ENCODE data around the gene STARD9.

STARD9 gene

DNA sequence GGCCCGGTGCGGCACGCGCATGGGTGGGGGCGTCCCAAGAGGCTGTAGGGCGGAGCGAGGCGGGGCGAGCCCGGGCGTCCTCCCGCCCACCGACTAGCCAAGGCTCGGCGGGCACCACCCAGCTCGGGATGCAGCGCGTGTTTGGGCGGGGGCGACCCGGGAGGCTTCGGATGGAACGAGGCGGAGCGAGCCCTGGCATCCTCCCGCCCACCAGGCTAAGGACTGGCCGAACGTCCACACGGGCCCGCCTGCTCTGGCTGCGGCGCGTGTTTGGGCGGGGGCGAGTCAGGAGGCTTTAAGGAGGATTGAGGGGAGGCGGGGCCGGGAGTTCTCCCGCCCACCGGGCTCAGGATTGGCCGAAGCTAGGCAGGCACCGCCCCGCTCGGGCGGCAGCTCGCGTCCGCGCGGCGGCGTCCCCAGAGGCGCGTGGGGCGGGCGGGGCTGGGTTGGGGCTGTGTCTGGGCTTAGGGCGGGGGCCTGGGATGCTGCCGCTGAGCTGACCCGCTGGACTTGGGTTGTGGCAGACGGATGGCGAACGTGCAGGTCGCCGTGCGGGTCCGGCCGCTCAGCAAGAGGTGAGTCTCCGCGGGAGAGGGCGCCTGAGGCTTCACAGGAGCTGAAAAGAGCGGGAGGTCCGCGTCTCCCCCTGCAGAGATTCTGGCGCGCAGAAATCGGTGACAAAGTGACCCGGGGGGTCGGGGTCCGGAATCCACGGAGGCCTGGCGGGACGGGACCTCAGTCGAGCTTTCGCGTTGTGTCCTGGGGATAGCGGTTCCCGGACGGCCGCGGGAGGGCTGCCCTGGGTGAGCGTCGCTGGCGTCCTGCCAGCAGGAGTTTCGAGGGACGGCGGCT, at the start of gene STARD9:
Gene STARD9 (plus strand): TSS at position 419 of the 852 bp plus-strand sequence. CDS start 110 bp downstream, at position 529.
- no peaks in the 10 kb centered on the region for H3K36me3 ChIP-seq (ENCODE audit: control insufficient read depth in 2 of 2, insufficient read depth in 2 of 2, low read length in 2 of 2)
- H3K4me1 ChIP-seq (ENCODE audit: control insufficient read depth, insufficient read depth, low read length) = peaks cover 23% of the 10 kb centered on the region
- H3K27ac ChIP-seq (ENCODE audit: low read length) = peak within 1 kb of the TSS; percentile 80
- peak within 1 kb of the TSS; percentile 76 to 85 for H3K9ac ChIP-seq (ENCODE audit: low read length in 2 of 2)
- H3K9me3 ChIP-seq (ENCODE audit: control insufficient read depth in 2 of 2, low read length in 2 of 2) = no peaks in the 10 kb centered on the region
- peak within 1 kb of the TSS; percentile 76 to 92 for H3K4me3 ChIP-seq (ENCODE audit: low read length in 2 of 2)
- H3K27me3 ChIP-seq (ENCODE audit: control insufficient read depth in 1 of 2, insufficient read depth in 2 of 2, low read length in 2 of 2) = no peaks in the 10 kb centered on the region

DNA sequence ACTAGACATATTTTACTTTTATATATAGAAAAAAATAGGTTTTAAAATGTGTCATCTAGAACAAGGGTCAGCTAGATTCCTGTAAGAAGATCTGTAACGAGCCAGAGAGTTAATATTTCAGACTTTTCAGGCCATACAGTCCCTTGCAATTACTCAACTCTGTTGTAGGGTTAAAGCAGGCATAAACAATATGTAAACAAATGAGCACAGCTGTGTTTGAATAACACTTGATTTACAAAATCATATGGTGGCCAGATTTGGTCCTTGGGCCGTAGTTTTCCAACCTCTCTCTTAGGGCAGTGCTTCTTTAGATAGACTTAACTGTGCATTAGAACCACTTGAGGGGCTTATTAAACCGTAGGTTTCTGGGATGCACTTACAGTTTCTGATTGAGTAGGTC, 46.4 kb upstream of the STARD9 start:
- H3K27me3 ChIP-seq (ENCODE audit: control insufficient read depth in 1 of 2, insufficient read depth in 2 of 2, low read length in 2 of 2) = no peaks in the 10 kb centered on the region
- no peaks in the 10 kb centered on the region for H3K9me3 ChIP-seq (ENCODE audit: control insufficient read depth in 2 of 2, low read length in 2 of 2)
- H3K27ac ChIP-seq (ENCODE audit: low read length) = no peak overlapping the region
- H3K4me3 ChIP-seq (ENCODE audit: low read length in 2 of 2) = no peak overlapping the region
- H3K4me1 ChIP-seq (ENCODE audit: control insufficient read depth, insufficient read depth, low read length) = no peaks in the 10 kb centered on the region
- peaks cover 13 to 25% of the 10 kb centered on the region in 2 donors for H3K36me3 ChIP-seq (ENCODE audit: control insufficient read depth in 2 of 2, insufficient read depth in 2 of 2, low read length in 2 of 2)
- no peak overlapping the region for H3K9ac ChIP-seq (ENCODE audit: low read length in 2 of 2)

DNA sequence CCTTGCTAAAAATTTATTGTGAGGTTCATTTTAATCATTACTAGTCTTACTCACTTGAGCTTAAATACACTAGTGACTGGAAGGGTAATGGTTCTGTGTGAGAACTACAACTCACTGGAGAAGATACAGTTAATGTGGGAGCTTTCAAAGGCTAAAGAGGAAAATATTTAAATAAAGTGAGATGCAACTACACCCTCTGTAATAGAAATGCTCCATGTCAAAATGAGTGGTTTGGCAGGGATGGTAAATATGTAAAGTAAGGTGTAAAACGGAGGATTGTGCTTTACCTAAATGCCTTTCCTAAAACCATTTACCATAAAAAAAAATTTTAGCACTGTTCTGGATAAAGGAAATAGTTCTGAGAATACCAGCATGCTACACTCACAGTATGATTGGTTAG, 42.2 kb upstream of the STARD9 start:
- no peak overlapping the region for H3K27ac ChIP-seq (ENCODE audit: low read length)
- no peak overlapping the region for H3K9ac ChIP-seq (ENCODE audit: low read length in 2 of 2)
- H3K27me3 ChIP-seq (ENCODE audit: control insufficient read depth in 1 of 2, insufficient read depth in 2 of 2, low read length in 2 of 2) = no peaks in the 10 kb centered on the region
- peaks cover 13 to 30% of the 10 kb centered on the region in 2 donors for H3K36me3 ChIP-seq (ENCODE audit: control insufficient read depth in 2 of 2, insufficient read depth in 2 of 2, low read length in 2 of 2)
- H3K4me1 ChIP-seq (ENCODE audit: control insufficient read depth, insufficient read depth, low read length) = no peaks in the 10 kb centered on the region
- H3K9me3 ChIP-seq (ENCODE audit: control insufficient read depth in 2 of 2, low read length in 2 of 2) = no peaks in the 10 kb centered on the region
- H3K4me3 ChIP-seq (ENCODE audit: low read length in 2 of 2) = no peak overlapping the region

DNA sequence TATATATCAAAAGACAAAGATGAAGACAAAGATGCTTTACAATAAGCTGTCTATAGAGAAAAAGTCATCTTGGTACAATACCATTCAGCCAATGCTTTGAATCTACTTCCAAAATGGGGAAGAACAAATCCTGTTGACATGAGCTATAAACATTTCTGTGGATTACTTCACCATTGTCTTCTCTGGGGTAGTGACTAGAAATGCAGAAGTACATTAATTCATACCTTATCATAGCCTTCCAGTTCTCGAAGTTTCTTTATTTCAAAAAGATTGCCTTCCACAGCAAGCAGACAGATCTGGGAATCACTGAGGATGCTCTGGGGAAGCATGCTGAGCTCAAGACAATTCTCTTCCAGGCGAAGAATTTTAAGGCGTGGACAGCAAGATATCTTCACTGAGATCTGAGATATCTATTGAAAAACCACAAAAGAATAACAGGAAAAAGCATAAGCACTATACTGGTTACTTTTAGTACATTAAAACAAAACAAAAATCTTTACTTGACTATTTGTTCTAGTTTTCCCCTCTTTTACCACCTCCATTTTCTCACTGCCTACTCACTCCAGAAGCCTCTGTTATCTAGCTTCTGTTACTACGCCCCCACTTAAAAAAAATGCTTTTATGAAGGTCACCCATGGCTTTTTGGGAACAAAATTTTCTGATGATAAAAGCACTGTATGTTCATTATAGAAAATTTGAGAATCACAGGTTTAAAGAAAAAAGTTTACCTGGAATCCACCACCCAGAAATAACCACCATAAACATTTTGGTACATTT, 30.4 kb upstream of the STARD9 start:
- Histone ChIP-seq H3K27ac (ENCODE audit: low read length) (no peak overlapping the region), H3K9ac (ENCODE audit: low read length in 2 of 2) (no peak overlapping the region)

GRCh38 chr15:42547918-42548248, 27.5 kb upstream of the STARD9 start:
- Histone ChIP-seq H3K9ac (ENCODE audit: low read length in 2 of 2) (peak overlapping the region; percentile 98), H3K27me3 (ENCODE audit: control insufficient read depth in 1 of 2, insufficient read depth in 2 of 2, low read length in 2 of 2) (no peaks in the 10 kb centered on the region), H3K4me3 (ENCODE audit: low read length in 2 of 2) (peak overlapping the region; percentile 96 to 97), H3K36me3 (ENCODE audit: control insufficient read depth in 2 of 2, insufficient read depth in 2 of 2, low read length in 2 of 2) (peaks cover 10 to 14% of the 10 kb centered on the region in 2 donors), H3K27ac (ENCODE audit: low read length) (peak overlapping the region; percentile 93), H3K4me1 (ENCODE audit: control insufficient read depth, insufficient read depth, low read length) (peaks cover 19% of the 10 kb centered on the region), H3K9me3 (ENCODE audit: control insufficient read depth in 2 of 2, low read length in 2 of 2) (no peaks in the 10 kb centered on the region)

More for the DNA sequence above, 30.4 kb upstream of the STARD9 start:
- peaks cover 19% of the 10 kb centered on the region for H3K4me1 ChIP-seq (ENCODE audit: control insufficient read depth, insufficient read depth, low read length)
- H3K36me3 ChIP-seq (ENCODE audit: control insufficient read depth in 2 of 2, insufficient read depth in 2 of 2, low read length in 2 of 2) = peaks cover 10 to 14% of the 10 kb centered on the region in 2 donors
- no peaks in the 10 kb centered on the region for H3K27me3 ChIP-seq (ENCODE audit: control insufficient read depth in 1 of 2, insufficient read depth in 2 of 2, low read length in 2 of 2)
- no peaks in the 10 kb centered on the region for H3K9me3 ChIP-seq (ENCODE audit: control insufficient read depth in 2 of 2, low read length in 2 of 2)
- no peak overlapping the region for H3K4me3 ChIP-seq (ENCODE audit: low read length in 2 of 2)

DNA sequence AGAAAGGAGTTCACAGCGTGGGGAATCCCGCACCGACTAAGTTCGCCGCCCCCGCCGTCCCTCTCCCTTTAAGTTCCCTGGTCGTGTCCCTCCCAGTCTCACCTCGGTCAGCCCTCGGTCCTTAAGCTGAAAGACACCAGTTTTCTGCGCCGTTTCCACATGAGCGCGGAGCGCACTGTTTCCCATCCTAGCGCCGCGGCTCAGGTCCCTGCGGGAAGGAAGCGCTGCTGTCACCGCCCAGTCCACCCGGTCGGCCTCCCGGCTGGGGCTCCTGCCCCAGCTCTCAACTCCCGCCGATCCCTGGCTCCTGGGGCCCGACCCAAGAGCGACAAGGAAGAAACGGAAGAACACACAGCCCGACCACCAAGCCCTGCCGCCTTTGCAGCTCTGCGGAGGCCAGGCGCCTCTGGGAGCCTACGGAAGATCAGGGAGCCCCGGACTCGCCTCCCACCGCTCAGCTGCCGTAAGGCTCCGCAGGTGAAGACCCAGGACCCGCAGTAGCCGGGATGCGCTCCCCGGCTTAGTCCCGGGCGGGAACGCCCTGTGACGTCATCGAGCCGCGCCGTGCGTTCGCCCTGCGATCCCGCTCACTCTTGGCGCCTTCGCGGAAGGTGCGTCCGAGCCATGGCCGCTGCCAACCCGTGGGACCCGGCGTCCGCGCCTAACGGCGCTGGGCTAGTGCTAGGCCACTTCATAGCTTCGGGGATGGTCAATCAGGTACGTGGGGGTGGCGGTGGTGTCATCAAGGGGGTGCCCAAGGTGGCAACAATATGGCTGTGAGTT, 27.0 kb upstream of the STARD9 start, which contains the start of the genes HAUS2 and LRRC57:
Gene HAUS2 (plus strand): TSS at position 590 of the 783 bp plus-strand sequence. CDS start 35 bp downstream, at position 625.
Gene LRRC57 (minus strand): TSS at position 545 of the 783 bp plus-strand sequence. CDS start 359 bp downstream, at position 186.
- Histone ChIP-seq H3K9ac (ENCODE audit: low read length in 2 of 2) (peak within 1 kb of the TSS; percentile 98), H3K27me3 (ENCODE audit: control insufficient read depth in 1 of 2, insufficient read depth in 2 of 2, low read length in 2 of 2) (no peaks in the 10 kb centered on the region), H3K9me3 (ENCODE audit: control insufficient read depth in 2 of 2, low read length in 2 of 2) (no peaks in the 10 kb centered on the region), H3K36me3 (ENCODE audit: control insufficient read depth in 2 of 2, insufficient read depth in 2 of 2, low read length in 2 of 2) (peaks cover 9 to 11% of the 10 kb centered on the region in 2 donors), H3K4me1 (ENCODE audit: control insufficient read depth, insufficient read depth, low read length) (peaks cover 19% of the 10 kb centered on the region), H3K27ac (ENCODE audit: low read length) (peak within 1 kb of the TSS; percentile 93), H3K4me3 (ENCODE audit: low read length in 2 of 2) (peak within 1 kb of the TSS; percentile 96 to 97)

DNA sequence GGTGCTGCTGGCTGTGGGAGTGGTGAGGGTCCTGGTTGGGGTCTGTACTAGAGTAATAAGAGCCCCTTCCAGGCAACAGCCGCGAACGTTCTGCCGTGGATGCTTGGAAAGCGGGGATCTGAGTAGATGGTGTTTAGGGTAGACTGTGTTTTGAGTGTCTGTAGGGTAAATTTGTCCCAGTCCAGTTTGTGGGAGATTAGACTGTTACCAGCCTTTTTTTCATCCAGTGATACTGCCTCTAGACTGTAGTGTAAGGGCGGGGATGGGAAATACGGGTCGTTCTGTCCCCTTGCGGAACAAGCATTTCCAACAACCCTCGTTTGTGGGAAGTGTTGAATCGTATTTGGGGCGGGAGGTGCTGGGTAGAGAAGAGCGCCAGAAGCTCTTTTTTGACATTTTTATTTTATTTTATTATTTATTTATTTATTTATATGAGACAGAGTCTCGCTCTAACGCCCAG, 26.3 kb upstream of the STARD9 start:
- Histone ChIP-seq H3K4me1 (ENCODE audit: control insufficient read depth, insufficient read depth, low read length) (peaks cover 19% of the 10 kb centered on the region), H3K36me3 (ENCODE audit: control insufficient read depth in 2 of 2, insufficient read depth in 2 of 2, low read length in 2 of 2) (peaks cover 5% of the 10 kb centered on the region in 2 donors), H3K27ac (ENCODE audit: low read length) (peak overlapping the region; percentile 93), H3K9ac (ENCODE audit: low read length in 2 of 2) (peak overlapping the region; percentile 98), H3K4me3 (ENCODE audit: low read length in 2 of 2) (peak overlapping the region; percentile 96 to 97), H3K9me3 (ENCODE audit: control insufficient read depth in 2 of 2, low read length in 2 of 2) (no peaks in the 10 kb centered on the region), H3K27me3 (ENCODE audit: control insufficient read depth in 1 of 2, insufficient read depth in 2 of 2, low read length in 2 of 2) (no peaks in the 10 kb centered on the region)

DNA sequence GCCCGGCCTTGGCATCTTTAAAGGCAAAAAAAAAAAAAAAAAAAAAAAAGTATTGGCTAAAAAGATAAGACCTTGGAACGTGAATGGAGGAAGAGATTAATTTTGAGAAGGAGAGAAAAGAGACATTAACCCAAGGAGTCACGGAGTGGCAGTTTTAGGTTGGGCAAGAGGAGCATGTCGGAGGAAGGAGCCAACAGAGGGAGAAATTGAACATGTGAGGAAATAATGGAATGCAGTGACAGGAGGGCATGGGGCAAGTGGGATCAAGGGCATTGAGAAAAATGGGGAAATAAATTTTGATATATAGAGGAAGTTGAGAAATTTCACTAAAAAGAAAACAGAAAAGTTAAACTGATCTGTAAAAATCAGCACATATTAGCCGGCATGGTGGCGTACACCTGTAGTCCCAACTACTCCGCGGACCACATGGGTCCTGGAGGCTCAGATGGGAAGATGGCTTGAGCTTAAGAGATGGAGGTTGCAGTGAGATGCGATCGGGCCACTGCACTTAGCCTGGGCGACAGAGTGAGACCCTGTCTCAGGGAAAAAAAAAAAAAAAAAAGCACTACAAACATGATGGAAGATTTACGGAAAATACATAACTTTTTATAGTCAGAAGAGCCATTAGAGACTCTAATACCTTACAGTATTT, 25.5 kb upstream of the STARD9 start:
- Histone ChIP-seq H3K4me1 (ENCODE audit: control insufficient read depth, insufficient read depth, low read length) (peaks cover 19% of the 10 kb centered on the region), H3K9ac (ENCODE audit: low read length in 2 of 2) (no peak overlapping the region), H3K9me3 (ENCODE audit: control insufficient read depth in 2 of 2, low read length in 2 of 2) (no peaks in the 10 kb centered on the region), H3K4me3 (ENCODE audit: low read length in 2 of 2) (peak overlapping the region in 1 of 2 donors; percentile 96), H3K27me3 (ENCODE audit: control insufficient read depth in 1 of 2, insufficient read depth in 2 of 2, low read length in 2 of 2) (no peaks in the 10 kb centered on the region), H3K27ac (ENCODE audit: low read length) (no peak overlapping the region), H3K36me3 (ENCODE audit: control insufficient read depth in 2 of 2, insufficient read depth in 2 of 2, low read length in 2 of 2) (peaks cover 0 to 2% of the 10 kb centered on the region in 2 donors)

GRCh38 chr15:42553554-42553953, 21.9 kb upstream of the STARD9 start:
- no peaks in the 10 kb centered on the region for H3K9me3 ChIP-seq (ENCODE audit: control insufficient read depth in 2 of 2, low read length in 2 of 2)
- H3K4me1 ChIP-seq (ENCODE audit: control insufficient read depth, insufficient read depth, low read length) = peaks cover 3% of the 10 kb centered on the region
- H3K27me3 ChIP-seq (ENCODE audit: control insufficient read depth in 1 of 2, insufficient read depth in 2 of 2, low read length in 2 of 2) = no peaks in the 10 kb centered on the region
- no peak overlapping the region for H3K27ac ChIP-seq (ENCODE audit: low read length)
- no peak overlapping the region for H3K4me3 ChIP-seq (ENCODE audit: low read length in 2 of 2)
- no peaks in the 10 kb centered on the region for H3K36me3 ChIP-seq (ENCODE audit: control insufficient read depth in 2 of 2, insufficient read depth in 2 of 2, low read length in 2 of 2)
- H3K9ac ChIP-seq (ENCODE audit: low read length in 2 of 2) = no peak overlapping the region
